Endodermal cell (in vitro differentiated cells): ENCODE data around the gene SOS1. TPM values are rescaled to one million over a fixed set of nuclear protein-coding genes. Genes with fewer than 3 reads are reported as not detected.

ENCODE experiments used
- DNase-seq: peaks from one replicate; pipeline ENCODE4 v3.0.0-alpha.2; 2017
- H3K27ac ChIP-seq: 2 replicates; pipeline ENCODE4 v1.5.1; 2013; ENCODE audit warnings: mild to moderate bottlenecking, low read depth, low read length, moderate library complexity
- H3K27me3 ChIP-seq: 2 replicates; pipeline ENCODE4 v1.6.1; 2013; ENCODE audit warnings: mild to moderate bottlenecking, low read length, moderate library complexity; ENCODE audit not compliant: insufficient read depth, control insufficient read depth, poor library complexity, severe bottlenecking
- H3K36me3 ChIP-seq: 2 replicates; pipeline ENCODE4 v1.7.0; 2013; ENCODE audit warnings: mild to moderate bottlenecking, low read length, moderate library complexity; ENCODE audit not compliant: control insufficient read depth, insufficient read depth
- H3K4me1 ChIP-seq: one replicate; pipeline ENCODE4 v1.7.0; 2013; ENCODE audit warnings: low read length; ENCODE audit not compliant: control insufficient read depth, insufficient read depth
- H3K4me3 ChIP-seq: 2 replicates; pipeline ENCODE4 v1.5.1; 2013; ENCODE audit warnings: mild to moderate bottlenecking, low read length, moderate library complexity
- H3K9ac ChIP-seq: 2 replicates; pipeline ENCODE4 v1.6.1; 2013; ENCODE audit warnings: mild to moderate bottlenecking, low read length, moderate library complexity; ENCODE audit not compliant: poor library complexity, severe bottlenecking; ENCODE audit errors: extremely low read depth
- H3K9me3 ChIP-seq: 2 replicates; pipeline ENCODE4 v1.6.1; 2013; ENCODE audit warnings: mild to moderate bottlenecking, low read length, moderate library complexity; ENCODE audit not compliant: control insufficient read depth
- H3K27ac Mint-ChIP-seq: 2 replicates; pipeline ENCODE4 v1.8.0; 2020; ENCODE audit warnings: mixed read lengths
- H3K27me3 Mint-ChIP-seq: 2 replicates; pipeline ENCODE4 v1.8.0; 2021; ENCODE audit warnings: mild to moderate bottlenecking, mixed read lengths; ENCODE audit not compliant: insufficient read depth
- H3K36me3 Mint-ChIP-seq: 2 replicates; pipeline ENCODE4 v1.8.0; 2020; ENCODE audit warnings: low read depth, mixed read lengths
- H3K4me1 Mint-ChIP-seq: 2 replicates; pipeline ENCODE4 v1.8.0; 2020; ENCODE audit warnings: mixed read lengths
- H3K4me3 Mint-ChIP-seq: 2 replicates; pipeline ENCODE4 v1.8.0; 2020; ENCODE audit warnings: mild to moderate bottlenecking, moderate library complexity, mixed read lengths
- H3K9me3 Mint-ChIP-seq: 2 replicates; pipeline ENCODE4 v1.8.0; 2020; ENCODE audit warnings: mild to moderate bottlenecking, mixed read lengths
- WGBS, 2 experiments: methylation state at CpG; one replicate each; pipeline versions ENCODE4 v1.1.5 to v1.1.7; 2013; ENCODE audit warnings: missing lambda C conversion rate in 2 of 2, mixed read lengths in 1 of 2; ENCODE audit not compliant: insufficient coverage in 1 of 2, insufficient read length in 1 of 2; 5-methylcytosine and 5-hydroxymethylcytosine counted together
- total RNA-seq, 2 donors: library from RNA; stranded (reverse); fragmentation: NEBNext Ultra II Directional in 1 of 2; extraction: Animal tissue kit (Norgen Biotek cat#: 25700) in 1 of 2; gene quantifications; 2 replicates in 1 of 2; 3 replicates in 1 of 2; pipeline ENCODE4 v1.2.1, GENCODE V29; 2021
- TF ChIP-seq, protein P1 (sequence below): fragments of 200-600 bp; sonication (generic); conservative IDR thresholded peaks from 2 replicates; pipeline ENCODE4 v1.5.0; 2021; ENCODE audit warnings: antibody characterized with exemption, mild to moderate bottlenecking

The SOS1 gene
- total RNA-seq, 2 donors from 2014 or later = 34.0 to 39.0 TPM

DNA sequence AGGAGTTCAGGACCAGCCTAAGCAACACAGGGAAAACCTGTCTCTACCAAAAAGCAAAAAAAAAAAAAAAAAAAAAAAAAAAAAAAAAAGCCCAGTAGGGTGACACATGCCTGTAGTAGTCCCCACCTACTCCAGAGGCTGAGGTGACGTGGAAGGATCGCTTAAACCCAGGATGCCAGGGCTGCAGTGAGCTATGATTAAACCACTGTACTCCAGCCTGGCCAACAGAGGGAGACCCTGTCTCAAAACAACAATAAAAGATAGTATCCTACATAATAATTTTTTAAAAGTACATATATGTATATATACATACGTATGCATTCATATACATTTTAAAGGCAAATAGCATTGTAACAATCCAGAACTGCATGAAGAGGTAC lies 51.7 kb downstream of the SOS1 start:
- Mint-ChIP-seq H3K27me3 (no peaks in the 10 kb centered on the region), H3K9me3 (no peaks in the 10 kb centered on the region), H3K4me3 (no peak overlapping the region), H3K27ac (no peak overlapping the region), H3K36me3 (peaks cover 2% of the 10 kb centered on the region), H3K4me1 (peaks cover 10% of the 10 kb centered on the region)
- H3K4me3 ChIP-seq = no peak overlapping the region
- no peak overlapping the region for H3K27ac ChIP-seq
- H3K4me1 ChIP-seq = no peaks in the 10 kb centered on the region
- H3K9ac ChIP-seq = no peak overlapping the region
- no peaks in the 10 kb centered on the region for H3K9me3 ChIP-seq
- TF ChIP-seq, protein P1, sequence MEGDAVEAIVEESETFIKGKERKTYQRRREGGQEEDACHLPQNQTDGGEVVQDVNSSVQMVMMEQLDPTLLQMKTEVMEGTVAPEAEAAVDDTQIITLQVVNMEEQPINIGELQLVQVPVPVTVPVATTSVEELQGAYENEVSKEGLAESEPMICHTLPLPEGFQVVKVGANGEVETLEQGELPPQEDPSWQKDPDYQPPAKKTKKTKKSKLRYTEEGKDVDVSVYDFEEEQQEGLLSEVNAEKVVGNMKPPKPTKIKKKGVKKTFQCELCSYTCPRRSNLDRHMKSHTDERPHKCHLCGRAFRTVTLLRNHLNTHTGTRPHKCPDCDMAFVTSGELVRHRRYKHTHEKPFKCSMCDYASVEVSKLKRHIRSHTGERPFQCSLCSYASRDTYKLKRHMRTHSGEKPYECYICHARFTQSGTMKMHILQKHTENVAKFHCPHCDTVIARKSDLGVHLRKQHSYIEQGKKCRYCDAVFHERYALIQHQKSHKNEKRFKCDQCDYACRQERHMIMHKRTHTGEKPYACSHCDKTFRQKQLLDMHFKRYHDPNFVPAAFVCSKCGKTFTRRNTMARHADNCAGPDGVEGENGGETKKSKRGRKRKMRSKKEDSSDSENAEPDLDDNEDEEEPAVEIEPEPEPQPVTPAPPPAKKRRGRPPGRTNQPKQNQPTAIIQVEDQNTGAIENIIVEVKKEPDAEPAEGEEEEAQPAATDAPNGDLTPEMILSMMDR = peak; percentile 42
- peaks cover 21% of the 10 kb centered on the region for H3K36me3 ChIP-seq
- peak; percentile 53 for DNase-seq
- H3K27me3 ChIP-seq = no peaks in the 10 kb centered on the region
- WGBS, 2 experiments = 77% methylated on average over 2 of the region's 3 CpGs; no CpG with 5 or more reads in 1 of the 2 experiments

DNA sequence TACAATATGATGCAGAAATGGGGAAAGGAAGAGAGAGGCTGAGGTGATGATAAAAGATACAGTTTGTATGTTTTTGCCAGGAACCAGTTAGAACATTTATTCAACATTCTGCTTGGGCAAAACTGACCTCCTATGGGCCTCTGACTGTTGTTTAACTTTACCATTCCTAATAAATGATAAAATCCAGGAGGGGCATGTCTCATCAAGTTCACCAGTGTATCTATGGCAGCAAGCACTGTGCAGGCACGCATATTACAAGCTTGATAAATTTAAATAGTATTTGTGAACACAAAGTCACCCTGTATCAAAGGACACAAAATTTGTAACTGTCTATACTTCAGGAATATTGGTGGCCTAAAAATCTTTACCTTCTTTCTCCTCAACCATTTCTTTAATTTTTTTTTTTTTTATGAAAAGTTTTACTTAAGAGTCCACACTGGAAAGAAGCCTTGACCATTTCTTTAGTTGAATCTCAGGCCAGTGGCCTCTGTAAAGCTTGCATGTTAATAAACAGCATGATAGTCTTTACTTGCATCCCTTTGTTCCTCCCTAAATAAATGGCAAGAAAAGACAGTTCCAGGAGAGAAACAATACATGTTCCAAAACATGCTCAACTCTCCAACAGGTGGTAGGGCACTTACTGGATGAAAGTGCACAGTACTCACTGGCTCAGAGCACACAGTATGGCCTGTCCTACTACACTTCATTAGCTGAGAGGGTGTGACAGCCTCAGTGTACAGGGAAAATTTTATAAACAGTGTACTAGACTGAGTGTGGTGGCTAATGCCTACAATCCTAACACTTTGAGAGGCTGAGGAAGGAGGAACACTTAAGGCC lies 52.3 kb downstream of the SOS1 start:
- no peaks in the 10 kb centered on the region for H3K27me3 Mint-ChIP-seq
- no peak overlapping the region for H3K27ac Mint-ChIP-seq

DNA sequence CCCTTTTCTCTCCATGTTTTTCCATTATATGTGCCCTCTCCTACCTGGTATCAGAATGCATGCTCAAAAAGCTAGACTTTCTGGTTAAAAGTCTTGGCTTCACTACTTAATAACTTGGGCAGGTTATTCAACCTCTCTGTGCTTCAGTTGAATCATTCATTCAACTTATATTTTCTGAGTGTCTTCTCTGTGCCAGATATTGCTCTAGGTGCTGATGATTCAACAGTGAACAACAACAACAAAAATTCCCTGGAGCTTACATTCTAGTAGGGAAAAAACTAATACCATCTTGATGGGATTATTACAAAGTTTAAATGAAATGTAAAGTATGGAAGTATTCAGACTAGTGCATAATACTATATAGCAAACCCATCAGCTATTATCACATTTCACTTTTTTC lies 55.2 kb downstream of the SOS1 start:
- Histone ChIP-seq H3K36me3 (peaks cover 21% of the 10 kb centered on the region), H3K4me1 (no peaks in the 10 kb centered on the region), H3K4me3 (no peak overlapping the region), H3K9me3 (no peaks in the 10 kb centered on the region), H3K27me3 (no peaks in the 10 kb centered on the region), H3K27ac (no peak overlapping the region), H3K9ac (no peak overlapping the region)
- no peaks in the 10 kb centered on the region for H3K27me3 Mint-ChIP-seq
- TF ChIP-seq, protein P1 = no peak
- H3K4me3 Mint-ChIP-seq = no peak overlapping the region
- H3K36me3 Mint-ChIP-seq = peaks cover 2% of the 10 kb centered on the region
- DNase-seq = no peak
- no peaks in the 10 kb centered on the region for H3K4me1 Mint-ChIP-seq
- no peak overlapping the region for H3K27ac Mint-ChIP-seq
- no peaks in the 10 kb centered on the region for H3K9me3 Mint-ChIP-seq

More for the DNA sequence above, 52.3 kb downstream of the SOS1 start:
- no peak for DNase-seq
- Mint-ChIP-seq H3K4me3 (no peak overlapping the region), H3K36me3 (peaks cover 2% of the 10 kb centered on the region), H3K9me3 (no peaks in the 10 kb centered on the region), H3K4me1 (peaks cover 10% of the 10 kb centered on the region)
- H3K27ac ChIP-seq = no peak overlapping the region
- peaks cover 21% of the 10 kb centered on the region for H3K36me3 ChIP-seq
- TF ChIP-seq, protein P1 = no peak
- H3K9ac ChIP-seq = no peak overlapping the region
- H3K9me3 ChIP-seq = no peaks in the 10 kb centered on the region
- no peaks in the 10 kb centered on the region for H3K27me3 ChIP-seq
- no peaks in the 10 kb centered on the region for H3K4me1 ChIP-seq
- H3K4me3 ChIP-seq = no peak overlapping the region
- WGBS, 2 experiments = 82 to 100% methylated on average over 1 of the region's 1 CpG
